Measurements from ENCODE around the gene RNU7-1.

DNA sequence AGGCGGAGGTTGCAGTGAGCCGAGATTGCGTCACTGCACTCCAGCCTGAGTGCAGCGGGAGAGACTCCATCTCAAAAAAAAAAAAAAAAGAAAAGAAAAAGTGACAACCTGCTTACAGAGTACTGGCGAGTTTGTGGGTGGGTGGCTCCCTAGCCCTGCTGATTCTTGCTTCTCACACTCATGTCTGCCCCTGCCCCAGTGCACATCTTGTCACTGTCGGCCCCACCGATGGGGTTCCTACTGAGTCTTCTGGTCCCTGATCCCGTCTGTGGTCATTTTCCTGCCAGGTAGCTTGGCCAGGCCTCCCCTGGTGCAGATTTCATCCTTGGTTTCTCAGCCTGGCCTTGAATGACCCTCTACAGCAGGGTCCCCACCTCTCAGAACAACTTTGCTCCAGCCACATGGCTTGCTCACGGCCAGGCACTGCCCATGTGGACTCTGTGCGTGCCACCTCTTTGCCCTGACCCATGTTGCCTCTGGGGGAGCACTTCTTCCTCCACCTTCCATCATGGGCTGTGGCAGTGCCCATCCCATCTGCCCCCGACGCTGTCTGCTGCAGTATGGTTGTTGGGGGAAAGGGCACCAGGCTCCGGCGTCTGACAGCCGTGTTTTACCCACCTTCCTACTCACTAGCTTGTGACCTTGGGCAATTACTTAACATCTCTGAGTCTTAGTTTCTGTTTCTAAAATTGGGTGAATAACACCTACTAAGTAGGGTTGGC lies 5.4 kb downstream of the RNU7-1 start:
- TF ChIP-seq CTCF (IDR thresholded peaks at IDR 0.05) (no peak), NR1H2 (CRISPR knock-in tag; IDR thresholded peaks at IDR 0.05) (no peak), ATF1 (CRISPR knock-in tag; IDR thresholded peaks at IDR 0.05) (no peak), MYBL2 (CRISPR knock-in tag; IDR thresholded peaks at IDR 0.05) (no peak), NFYB (CRISPR knock-in tag; conservative IDR thresholded peaks at IDR 0.05; ENCODE audit: low read depth) (no peak), FOXJ3 (CRISPR knock-in tag; IDR thresholded peaks at IDR 0.05; ENCODE audit: borderline replicate concordance) (no peak), E2F1 (CRISPR knock-in tag; IDR thresholded peaks at IDR 0.05) (no peak), ZNF138 (CRISPR knock-in tag; conservative IDR thresholded peaks at IDR 0.05) (no peak), TEAD4 (CRISPR knock-in tag; IDR thresholded peaks at IDR 0.05) (no peak)
- TF ChIP-seq, protein P1, sequence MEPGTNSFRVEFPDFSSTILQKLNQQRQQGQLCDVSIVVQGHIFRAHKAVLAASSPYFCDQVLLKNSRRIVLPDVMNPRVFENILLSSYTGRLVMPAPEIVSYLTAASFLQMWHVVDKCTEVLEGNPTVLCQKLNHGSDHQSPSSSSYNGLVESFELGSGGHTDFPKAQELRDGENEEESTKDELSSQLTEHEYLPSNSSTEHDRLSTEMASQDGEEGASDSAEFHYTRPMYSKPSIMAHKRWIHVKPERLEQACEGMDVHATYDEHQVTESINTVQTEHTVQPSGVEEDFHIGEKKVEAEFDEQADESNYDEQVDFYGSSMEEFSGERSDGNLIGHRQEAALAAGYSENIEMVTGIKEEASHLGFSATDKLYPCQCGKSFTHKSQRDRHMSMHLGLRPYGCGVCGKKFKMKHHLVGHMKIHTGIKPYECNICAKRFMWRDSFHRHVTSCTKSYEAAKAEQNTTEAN (CRISPR knock-in tag; IDR thresholded peaks at IDR 0.05), result no peak

Data from WTC11 (cell line).